Natural killer cell (primary cell): ENCODE results near the gene UTS2R. TPM values are rescaled to one million over a fixed set of nuclear protein-coding genes. Genes with fewer than 3 reads are reported as not detected.

Source experiments
- ATAC-seq, 3 donors: fragments of 150-1000 bp in 2 of 3; fragments of 200-7000 bp in 1 of 3; cut with Tn5 transposase; 1 replicate in 1 of 3; 2 replicates in 2 of 3; pipeline ENCODE4 v1.10.0; 2021; ENCODE audit warnings: mild to moderate bottlenecking in 2 of 3, moderate library complexity in 2 of 3
- DNase-seq, 2 donors: peaks; one replicate each; pipeline versions ENCODE4 v3.0.0 to v3.0.0-alpha.2; 2013 to 2021; ENCODE audit warnings: mixed read lengths in 1 of 2
- H3K27ac ChIP-seq: one replicate; pipeline ENCODE4 v1.5.1; 2013; ENCODE audit warnings: mild to moderate bottlenecking, low read length
- H3K27me3 ChIP-seq: one replicate; pipeline ENCODE4 v1.6.1; 2013; ENCODE audit warnings: low read length; ENCODE audit not compliant: control insufficient read depth, insufficient read depth
- H3K36me3 ChIP-seq: one replicate; pipeline ENCODE4 v1.6.1; 2013; ENCODE audit warnings: low read length; ENCODE audit not compliant: control insufficient read depth, insufficient read depth
- H3K4me1 ChIP-seq: one replicate; pipeline ENCODE4 v1.6.1; 2013; ENCODE audit warnings: low read length; ENCODE audit not compliant: control insufficient read depth, insufficient read depth
- H3K4me3 ChIP-seq: one replicate; pipeline ENCODE4 v1.5.1; 2013; ENCODE audit warnings: low read length
- H3K9me3 ChIP-seq: one replicate; pipeline ENCODE4 v1.6.1; 2013; ENCODE audit warnings: low read length; ENCODE audit not compliant: control insufficient read depth, insufficient read depth
- H3K27ac Mint-ChIP-seq, 2 donors: one replicate each; pipeline ENCODE4 v1.8.0; 2022; ENCODE audit warnings: mild to moderate bottlenecking in 2 of 2, mixed read lengths in 2 of 2, moderate library complexity in 1 of 2
- H3K27me3 Mint-ChIP-seq, 2 donors: one replicate each; pipeline ENCODE4 v1.8.0; 2022; ENCODE audit warnings: low read depth in 2 of 2, mixed read lengths in 2 of 2
- H3K36me3 Mint-ChIP-seq: one replicate; pipeline ENCODE4 v1.8.0; 2022; ENCODE audit warnings: mixed read lengths
- H3K4me1 Mint-ChIP-seq, 2 donors: one replicate each; pipeline ENCODE4 v1.8.0; 2022; ENCODE audit warnings: mixed read lengths in 2 of 2
- H3K4me3 Mint-ChIP-seq: one replicate; pipeline ENCODE4 v1.8.0; 2022; ENCODE audit warnings: mild to moderate bottlenecking, moderate library complexity, mixed read lengths
- H3K9me3 Mint-ChIP-seq, 2 donors: one replicate each; pipeline ENCODE4 v1.8.0; 2022; ENCODE audit warnings: mixed read lengths in 2 of 2
- WGBS: methylation state at CpG from one replicate; pipeline ENCODE4 v1.1.7; 2013; ENCODE audit warnings: missing lambda C conversion rate; ENCODE audit not compliant: insufficient coverage; 5-methylcytosine and 5-hydroxymethylcytosine counted together
- intact Hi-C: fragments of 100-400 bp; cut with micrococcal nuclease; formaldehyde crosslinking; loops from one replicate; pipeline ENCODE4 v1.14.2; 2022
- total RNA-seq, 4 donors: library from RNA; stranded (reverse); fragments of 120-200 nt in 1 of 4; gene quantifications; one replicate each; pipeline versions ENCODE4 v1.2.3 to v1.2.4, GENCODE V29; 2013 to 2022
- TF ChIP-seq, protein P1 (sequence below): fragments of 200-600 bp; IDR thresholded peaks from one replicate; pipeline ENCODE4 v1.8.0; 2022; ENCODE audit warnings: antibody characterized with exemption

The UTS2R gene
- total RNA-seq, 3 donors from 2014 or later (not counting 1 experiment from before 2014, with no cell fraction given), result 0.28 TPM; not detected in 2

DNA sequence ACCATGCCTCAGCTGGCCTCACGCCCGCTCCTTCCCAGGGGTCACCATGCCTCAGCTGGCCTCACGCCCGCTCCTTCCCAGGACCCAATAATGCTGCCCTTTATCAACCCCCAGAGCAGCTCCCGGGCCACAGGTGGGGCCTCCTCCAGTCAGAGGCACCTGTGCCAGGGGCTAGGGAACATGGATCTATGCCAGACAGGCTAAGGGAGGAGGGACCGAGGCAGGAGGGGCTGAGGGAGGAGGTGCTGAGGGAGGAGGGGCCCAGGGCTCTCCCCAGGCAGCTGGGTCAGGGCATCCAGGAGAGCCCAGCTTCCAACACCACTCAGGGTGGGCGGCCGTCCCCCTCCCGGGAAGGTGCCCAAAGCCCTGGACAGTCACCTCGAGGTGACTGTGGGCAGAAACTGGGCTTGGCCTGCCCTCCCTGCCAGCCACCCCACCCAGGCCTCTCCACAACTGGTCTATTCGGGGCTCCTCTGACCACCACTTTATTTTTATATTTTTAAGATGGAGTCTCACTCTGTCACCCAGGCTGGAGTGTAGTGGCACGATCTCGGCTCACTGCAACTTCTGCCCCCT, 19.4 kb downstream of the UTS2R start:
- Mint-ChIP-seq H3K9me3 (no peaks in the 10 kb centered on the region), H3K27ac (no peak overlapping the region), H3K4me3 (no peak overlapping the region), H3K36me3 (no peaks in the 10 kb centered on the region), H3K4me1 (peaks cover 0 to 10% of the 10 kb centered on the region in 2 donors), H3K27me3 (peaks cover 0 to 4% of the 10 kb centered on the region in 2 donors)
- intact Hi-C loops, result no loop called here
- ATAC-seq (no peak), DNase-seq (no peak)
- peaks cover 8% of the 10 kb centered on the region for H3K27me3 ChIP-seq
- H3K27ac ChIP-seq, result no peak overlapping the region
- peaks cover 5% of the 10 kb centered on the region for H3K4me1 ChIP-seq
- no peak overlapping the region for H3K4me3 ChIP-seq
- H3K9me3 ChIP-seq, result no peaks in the 10 kb centered on the region
- H3K36me3 ChIP-seq, result peaks cover 11% of the 10 kb centered on the region
- 98% methylated on average over 10 of the region's 13 CpGs for WGBS
- TF ChIP-seq, protein P1, sequence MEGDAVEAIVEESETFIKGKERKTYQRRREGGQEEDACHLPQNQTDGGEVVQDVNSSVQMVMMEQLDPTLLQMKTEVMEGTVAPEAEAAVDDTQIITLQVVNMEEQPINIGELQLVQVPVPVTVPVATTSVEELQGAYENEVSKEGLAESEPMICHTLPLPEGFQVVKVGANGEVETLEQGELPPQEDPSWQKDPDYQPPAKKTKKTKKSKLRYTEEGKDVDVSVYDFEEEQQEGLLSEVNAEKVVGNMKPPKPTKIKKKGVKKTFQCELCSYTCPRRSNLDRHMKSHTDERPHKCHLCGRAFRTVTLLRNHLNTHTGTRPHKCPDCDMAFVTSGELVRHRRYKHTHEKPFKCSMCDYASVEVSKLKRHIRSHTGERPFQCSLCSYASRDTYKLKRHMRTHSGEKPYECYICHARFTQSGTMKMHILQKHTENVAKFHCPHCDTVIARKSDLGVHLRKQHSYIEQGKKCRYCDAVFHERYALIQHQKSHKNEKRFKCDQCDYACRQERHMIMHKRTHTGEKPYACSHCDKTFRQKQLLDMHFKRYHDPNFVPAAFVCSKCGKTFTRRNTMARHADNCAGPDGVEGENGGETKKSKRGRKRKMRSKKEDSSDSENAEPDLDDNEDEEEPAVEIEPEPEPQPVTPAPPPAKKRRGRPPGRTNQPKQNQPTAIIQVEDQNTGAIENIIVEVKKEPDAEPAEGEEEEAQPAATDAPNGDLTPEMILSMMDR, result no peak

- H3K27ac Mint-ChIP-seq, result no peak overlapping the region
Measured at GRCh38 chr17:82391496-82392066, 20.0 kb downstream of the UTS2R start.

GRCh38 chr17:82392209-82392920, 20.8 kb downstream of the UTS2R start:
- H3K36me3 Mint-ChIP-seq, result no peaks in the 10 kb centered on the region
- Histone ChIP-seq H3K4me3 (no peak overlapping the region), H3K4me1 (no peaks in the 10 kb centered on the region), H3K36me3 (peaks cover 11% of the 10 kb centered on the region), H3K27me3 (no peaks in the 10 kb centered on the region), H3K27ac (no peak overlapping the region), H3K9me3 (no peaks in the 10 kb centered on the region)
- no peak overlapping the region for H3K27ac Mint-ChIP-seq
- ATAC-seq (no peak), DNase-seq (no peak)
- no peaks in the 10 kb centered on the region for H3K9me3 Mint-ChIP-seq
- no peaks in the 10 kb centered on the region for H3K27me3 Mint-ChIP-seq
- peaks cover 3 to 11% of the 10 kb centered on the region in 2 donors for H3K4me1 Mint-ChIP-seq
- TF ChIP-seq, protein P1, result no peak
- no peak overlapping the region for H3K4me3 Mint-ChIP-seq
- WGBS, result 96% methylated on average over 25 of the region's 28 CpGs
- intact Hi-C loops, result no loop called here

More at GRCh38 chr17:82391496-82392066, 20.0 kb downstream of the UTS2R start:
- ATAC-seq, result no peak
- Mint-ChIP-seq H3K27me3 (no peaks in the 10 kb centered on the region), H3K4me3 (no peak overlapping the region), H3K36me3 (no peaks in the 10 kb centered on the region), H3K4me1 (peaks cover 0 to 11% of the 10 kb centered on the region in 2 donors), H3K9me3 (no peaks in the 10 kb centered on the region)
- H3K36me3 ChIP-seq, result peaks cover 11% of the 10 kb centered on the region
- TF ChIP-seq, protein P1, result no peak
- intact Hi-C loops, result no loop called here
- no peak for DNase-seq
- H3K9me3 ChIP-seq, result no peaks in the 10 kb centered on the region
- H3K27ac ChIP-seq, result no peak overlapping the region
- 96% methylated on average over 23 of the region's 23 CpGs for WGBS
- H3K4me1 ChIP-seq, result peaks cover 5% of the 10 kb centered on the region
- peaks cover 4% of the 10 kb centered on the region for H3K27me3 ChIP-seq
- H3K4me3 ChIP-seq, result no peak overlapping the region
